Renal pelvis (tissue), 4 donors: ENCODE measurements around the gene SLC35F6. TPM values are rescaled to one million over a fixed set of nuclear protein-coding genes. Genes with fewer than 3 reads are reported as not detected.
"Not testable (repeated sequence)": the region's sequence is repeated elsewhere in the genome, so short reads cannot be mapped to it uniquely, and the experiment has no call there.

Experiments used
- DNase-seq: peaks from one replicate; pipeline ENCODE4 v3.0.0-alpha.2; 2013
- polyA plus RNA-seq, 3 donors: library from polyadenylated mRNA; unstranded; fragments of 120-200 nt; gene quantifications; one replicate each; pipeline ENCODE4 v1.2.1, GENCODE V29; 2013; ENCODE audit not compliant: insufficient read length in 3 of 3

The SLC35F6 gene
- polyA plus RNA-seq, 3 donors, result 16.1 to 18.2 (median 18.1) TPM

- not testable (repeated sequence) for DNase-seq
Observed at GRCh38 chr2:26814072-26814765, 50.1 kb downstream of the SLC35F6 start.

GRCh38 chr2:26816893-26817292 lies 52.8 kb downstream of the SLC35F6 start:
- DNase-seq, result no peak

- no peak for DNase-seq
Observed at GRCh38 chr2:26818255-26818654, 54.2 kb downstream of the SLC35F6 start.

GRCh38 chr2:26818972-26819371 lies 54.9 kb downstream of the SLC35F6 start:
- no peak for DNase-seq

GRCh38 chr2:26820932-26821331 lies 56.8 kb downstream of the SLC35F6 start:
- no peak for DNase-seq

- DNase-seq, result no peak
Observed at GRCh38 chr2:26822877-26823276, 58.8 kb downstream of the SLC35F6 start.

Other genes starting within 250 kb of the SLC35F6 start
- gene CIB4, start 122.9 kb upstream of the SLC35F6 start, polyA plus RNA-seq, result under 1 TPM; 0.28 to 0.78 (median 0.30) TPM
- gene KCNK3, start 71.6 kb upstream of the SLC35F6 start, polyA plus RNA-seq, result 1 to 10 TPM; 1.4 to 5.3 (median 2.0) TPM
- gene CENPA, start 21.8 kb downstream of the SLC35F6 start, polyA plus RNA-seq, result 10 to 100 TPM; 14.2 to 17.6 (median 15.1) TPM
- 10 to 100 TPM in 1 of 3 donors, 1 to 10 TPM in 2; 7.2 to 10.6 (median 8.6) TPM for gene DPYSL5, start 83.8 kb downstream of the SLC35F6 start, polyA plus RNA-seq
- gene MAPRE3, start 206.4 kb downstream of the SLC35F6 start, polyA plus RNA-seq, result 10 to 100 TPM; 12.9 to 17.5 (median 14.3) TPM